Transverse colon (tissue), 3 donors: Measurements from ENCODE around the gene GARS1.

Experiments used
- CTCF ChIP-seq, 5 experiments: fragments of 200-600 bp in 3 of 5; fragments of 450-650 bp in 2 of 5; sonication (generic) in 3 of 5; IDR thresholded peaks; 1 replicate in 2 of 5; 2 replicates in 3 of 5; pipeline ENCODE4 v1.5.1; 2016 to 2017; ENCODE audit warnings: antibody characterized with exemption in 5 of 5, inconsistent platforms in 3 of 5, mild to moderate bottlenecking in 2 of 5, moderate library complexity in 1 of 5
- POLR2A ChIP-seq: fragments of 450-650 bp; IDR thresholded peaks from one replicate; pipeline ENCODE4 v1.6.1; 2016; ENCODE audit warnings: antibody characterized with exemption, mild to moderate bottlenecking, moderate library complexity

- TF ChIP-seq POLR2A (no peak), CTCF (IDR thresholded peaks at IDR 0.05) (no peak)
Observed at GRCh38 chr7:30604901-30605300, 10.2 kb downstream of the GARS1 start.
